ENCODE measurements around the gene HSDL2.

DNA sequence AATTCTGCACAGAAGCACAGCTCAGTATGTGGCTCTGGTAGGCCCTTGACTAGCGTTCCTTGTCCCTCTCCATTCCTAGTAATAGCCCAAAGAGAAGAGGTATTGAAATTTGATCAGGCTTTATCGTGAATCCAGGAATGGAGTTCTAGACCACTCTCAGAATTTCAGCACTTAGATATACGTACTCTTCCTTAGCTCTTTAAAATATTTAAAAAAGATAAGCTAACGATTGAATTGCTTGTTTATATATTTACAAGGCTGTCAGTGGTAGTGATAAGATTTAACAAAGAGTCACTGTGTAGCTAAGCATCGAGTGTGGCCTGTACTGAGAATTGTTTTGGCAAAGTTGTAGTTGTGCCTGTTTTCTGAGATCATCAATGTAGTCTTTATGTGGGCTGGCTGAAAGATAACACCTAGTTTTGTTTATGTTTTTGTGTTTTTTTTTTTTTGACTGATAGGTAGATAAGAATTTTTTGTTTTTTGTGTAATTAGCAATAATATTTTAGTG lies 109.2 kb downstream of the HSDL2 start:
- TF ChIP-seq TAF1 (IDR thresholded peaks at IDR 0.05; ENCODE audit: borderline replicate concordance, low read depth, low read length) (no peak), CBFB (IDR thresholded peaks at IDR 0.05; ENCODE audit: low read depth) (no peak), POLR2AphosphoS2 (IDR thresholded peaks at IDR 0.05; ENCODE audit: low read depth, low read length) (no peak)
- TF ChIP-seq, protein P1, sequence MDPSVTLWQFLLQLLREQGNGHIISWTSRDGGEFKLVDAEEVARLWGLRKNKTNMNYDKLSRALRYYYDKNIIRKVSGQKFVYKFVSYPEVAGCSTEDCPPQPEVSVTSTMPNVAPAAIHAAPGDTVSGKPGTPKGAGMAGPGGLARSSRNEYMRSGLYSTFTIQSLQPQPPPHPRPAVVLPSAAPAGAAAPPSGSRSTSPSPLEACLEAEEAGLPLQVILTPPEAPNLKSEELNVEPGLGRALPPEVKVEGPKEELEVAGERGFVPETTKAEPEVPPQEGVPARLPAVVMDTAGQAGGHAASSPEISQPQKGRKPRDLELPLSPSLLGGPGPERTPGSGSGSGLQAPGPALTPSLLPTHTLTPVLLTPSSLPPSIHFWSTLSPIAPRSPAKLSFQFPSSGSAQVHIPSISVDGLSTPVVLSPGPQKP (IDR thresholded peaks at IDR 0.05; ENCODE audit: low read depth, low read length): no peak
- TF ChIP-seq, protein P2, sequence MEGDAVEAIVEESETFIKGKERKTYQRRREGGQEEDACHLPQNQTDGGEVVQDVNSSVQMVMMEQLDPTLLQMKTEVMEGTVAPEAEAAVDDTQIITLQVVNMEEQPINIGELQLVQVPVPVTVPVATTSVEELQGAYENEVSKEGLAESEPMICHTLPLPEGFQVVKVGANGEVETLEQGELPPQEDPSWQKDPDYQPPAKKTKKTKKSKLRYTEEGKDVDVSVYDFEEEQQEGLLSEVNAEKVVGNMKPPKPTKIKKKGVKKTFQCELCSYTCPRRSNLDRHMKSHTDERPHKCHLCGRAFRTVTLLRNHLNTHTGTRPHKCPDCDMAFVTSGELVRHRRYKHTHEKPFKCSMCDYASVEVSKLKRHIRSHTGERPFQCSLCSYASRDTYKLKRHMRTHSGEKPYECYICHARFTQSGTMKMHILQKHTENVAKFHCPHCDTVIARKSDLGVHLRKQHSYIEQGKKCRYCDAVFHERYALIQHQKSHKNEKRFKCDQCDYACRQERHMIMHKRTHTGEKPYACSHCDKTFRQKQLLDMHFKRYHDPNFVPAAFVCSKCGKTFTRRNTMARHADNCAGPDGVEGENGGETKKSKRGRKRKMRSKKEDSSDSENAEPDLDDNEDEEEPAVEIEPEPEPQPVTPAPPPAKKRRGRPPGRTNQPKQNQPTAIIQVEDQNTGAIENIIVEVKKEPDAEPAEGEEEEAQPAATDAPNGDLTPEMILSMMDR (IDR thresholded peaks at IDR 0.05 in 2 of 3, conservative IDR thresholded peaks at IDR 0.05 in 1 of 3; ENCODE audit: control insufficient read depth in 2 of 3, extremely low read depth in 1 of 3, insufficient read depth in 1 of 3, low read depth in 3 of 3, low read length in 3 of 3): no peak
